Thyroid gland (tissue), 4 donors: Measurements from ENCODE around the gene COL23A1. TPM values are rescaled to one million over a fixed set of nuclear protein-coding genes. Genes with fewer than 3 reads are reported as not detected.

ENCODE experiments used
- DNase-seq, 2 donors: peaks; one replicate each; pipeline ENCODE4 v3.0.0-alpha.2; 2019
- H3K27ac ChIP-seq, 3 donors: fragments of 200-600 bp; sonication (generic); 1 replicate in 2 of 3; 2 replicates in 1 of 3; pipeline ENCODE4 v1.5.1; 2016 to 2019; ENCODE audit warnings: mild to moderate bottlenecking in 1 of 3, moderate library complexity in 1 of 3
- H3K27me3 ChIP-seq: fragments of 200-600 bp; sonication (generic); one replicate; pipeline ENCODE4 v1.5.1; 2019
- H3K36me3 ChIP-seq, 2 donors: fragments of 200-600 bp; sonication (generic); one replicate each; pipeline ENCODE4 v1.5.1; 2016 to 2019
- H3K4me1 ChIP-seq, 2 donors: fragments of 200-600 bp; sonication (generic); one replicate each; pipeline ENCODE4 v1.5.1; 2017 to 2019
- H3K4me3 ChIP-seq, 3 donors: fragments of 200-600 bp; sonication (generic); replicated peaks in 1 of 3; 1 replicate in 2 of 3; 2 replicates in 1 of 3; pipeline ENCODE4 v1.5.1; 2016; ENCODE audit warnings: mild to moderate bottlenecking in 1 of 3
- H3K9me3 ChIP-seq: fragments of 200-600 bp; sonication (generic); one replicate; pipeline ENCODE4 v1.5.1; 2017
- CTCF ChIP-seq, 6 experiments: fragments of 200-600 bp in 3 of 6; fragments of 450-650 bp in 3 of 6; sonication (generic) in 3 of 6; IDR thresholded peaks; one replicate each; pipeline ENCODE4 v1.5.1; 2016 to 2019; ENCODE audit warnings: antibody characterized with exemption in 6 of 6, mild to moderate bottlenecking in 2 of 6, inconsistent platforms in 1 of 6, moderate library complexity in 1 of 6
- POLR2A ChIP-seq, 2 donors: fragments of 450-650 bp; IDR thresholded peaks; one replicate each; pipeline ENCODE4 v1.6.1; 2017; ENCODE audit warnings: antibody characterized with exemption in 2 of 2, mild to moderate bottlenecking in 2 of 2, moderate library complexity in 1 of 2
- WGBS, 2 donors: methylation state at CpG; one replicate each; pipeline ENCODE4 v1.1.5; 2017; 5-methylcytosine and 5-hydroxymethylcytosine counted together
- intact Hi-C: fragments of 100-400 bp; cut with DNase I; formaldehyde crosslinking; loops from one replicate; pipeline ENCODE4 v1.15.1; 2023
- total RNA-seq, 4 donors: library from RNA; depleted of rRNA; stranded (reverse); fragments of >200 nt; gene quantifications; one replicate each; pipeline ENCODE4 v1.2.3, GENCODE V29; 2016

The COL23A1 gene
- 100 to 1,000 TPM in 2 of 4 donors, 10 to 100 TPM in 2; 76.6 to 108 (median 95.7) TPM for total RNA-seq

GRCh38 chr5:178590141-178590923 lies at the start of gene COL23A1:
COL23A1 (minus strand) TSS chr5:178590393.
- intact Hi-C loops = loop anchor here (5.0 kb wide), 1 partner anchor 358 kb away; the partner anchor contains the start of gene PHYKPL
- H3K36me3 ChIP-seq = peaks cover 0 to 3% of the 10 kb centered on the region in 2 donors
- H3K9me3 ChIP-seq = no peaks in the 10 kb centered on the region
- peak; percentile 86 to 91 for DNase-seq
- H3K4me1 ChIP-seq = peaks cover 37 to 38% of the 10 kb centered on the region in 2 donors
- H3K4me3 ChIP-seq = peak within 1 kb of the TSS; percentile 10 to 51 (median 45)
- peak within 1 kb of the TSS; percentile 59 to 84 (median 74) for H3K27ac ChIP-seq
- TF ChIP-seq POLR2A (IDR thresholded peaks at IDR 0.05) = peak; percentile 21 to 83
- TF ChIP-seq CTCF (IDR thresholded peaks at IDR 0.05) = peak; percentile 49 to 97 (median 84)
- no peaks in the 10 kb centered on the region for H3K27me3 ChIP-seq
- WGBS, 2 donors = 1% methylated on average over 25 to 33 of the region's 78 CpGs

- Histone ChIP-seq H3K27me3 (no peaks in the 10 kb centered on the region), H3K27ac (no peak overlapping the region), H3K4me1 (no peaks in the 10 kb centered on the region), H3K4me3 (no peak overlapping the region), H3K36me3 (no peaks in the 10 kb centered on the region), H3K9me3 (no peaks in the 10 kb centered on the region)
- DNase-seq = no peak
- 69 to 72% methylated on average over 9 of the region's 9 CpGs for WGBS, 2 donors
- intact Hi-C loops = no loop called here
- TF ChIP-seq CTCF (IDR thresholded peaks at IDR 0.05) (no peak), POLR2A (IDR thresholded peaks at IDR 0.05) (no peak)
These were observed 47.3 kb upstream of the COL23A1 start for GRCh38 chr5:178637356-178638074.

DNA sequence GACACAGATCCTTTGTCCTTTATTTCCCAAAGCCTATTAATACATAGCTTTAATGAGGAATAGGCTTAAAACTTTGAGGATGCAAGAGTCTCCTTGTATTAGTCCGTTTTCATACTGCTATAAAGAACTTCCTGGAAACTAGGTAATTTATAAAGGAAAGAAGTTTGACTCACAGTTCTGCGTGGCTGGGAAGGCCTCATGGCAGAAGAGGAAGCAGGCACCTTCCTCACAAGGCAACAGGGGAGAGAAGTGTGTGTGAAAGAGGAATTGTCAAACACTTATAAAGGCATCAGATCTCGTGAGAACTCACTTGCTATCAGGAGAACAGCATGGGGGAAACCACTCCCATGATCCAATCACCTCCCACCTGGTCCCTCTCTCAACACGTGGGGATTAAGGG lies 42.1 kb upstream of the COL23A1 start:
- Histone ChIP-seq H3K4me1 (no peaks in the 10 kb centered on the region), H3K27ac (no peak overlapping the region), H3K36me3 (no peaks in the 10 kb centered on the region), H3K4me3 (no peak overlapping the region), H3K27me3 (no peaks in the 10 kb centered on the region), H3K9me3 (no peaks in the 10 kb centered on the region)
- no peak for DNase-seq
- WGBS, 2 donors = 48 to 58% methylated on average over 4 of the region's 4 CpGs
- no peak for TF ChIP-seq CTCF (IDR thresholded peaks at IDR 0.05)
- TF ChIP-seq POLR2A (IDR thresholded peaks at IDR 0.05) = no peak
- intact Hi-C loops = no loop called here

DNA sequence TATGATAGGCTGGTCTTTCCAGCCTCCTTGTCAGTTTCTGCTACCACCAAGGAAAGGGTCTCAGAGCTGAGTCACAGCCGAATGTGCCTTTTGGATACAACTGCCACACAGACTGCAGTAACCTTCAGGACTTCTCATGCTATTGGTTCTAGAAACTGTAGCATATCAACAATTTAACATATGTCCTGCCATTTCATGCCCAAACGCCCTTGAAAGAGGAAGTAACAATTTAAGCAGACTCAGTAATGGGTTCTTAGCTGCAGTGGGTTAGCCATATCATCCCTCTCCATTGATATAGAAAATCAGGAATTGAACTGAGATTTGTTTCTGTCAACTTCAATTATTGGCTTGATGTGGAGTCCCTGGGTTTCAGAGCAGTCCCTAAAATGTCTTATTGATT lies 40.8 kb upstream of the COL23A1 start:
- H3K9me3 ChIP-seq = no peaks in the 10 kb centered on the region
- H3K4me3 ChIP-seq = no peak overlapping the region
- no peaks in the 10 kb centered on the region for H3K4me1 ChIP-seq
- H3K27me3 ChIP-seq = no peaks in the 10 kb centered on the region
- WGBS, 2 donors = 47 to 50% methylated on average over 2 of the region's 2 CpGs
- DNase-seq = no peak
- no peak overlapping the region for H3K27ac ChIP-seq
- intact Hi-C loops = no loop called here
- TF ChIP-seq POLR2A (IDR thresholded peaks at IDR 0.05) (no peak), CTCF (IDR thresholded peaks at IDR 0.05) (no peak)
- H3K36me3 ChIP-seq = no peaks in the 10 kb centered on the region

DNA sequence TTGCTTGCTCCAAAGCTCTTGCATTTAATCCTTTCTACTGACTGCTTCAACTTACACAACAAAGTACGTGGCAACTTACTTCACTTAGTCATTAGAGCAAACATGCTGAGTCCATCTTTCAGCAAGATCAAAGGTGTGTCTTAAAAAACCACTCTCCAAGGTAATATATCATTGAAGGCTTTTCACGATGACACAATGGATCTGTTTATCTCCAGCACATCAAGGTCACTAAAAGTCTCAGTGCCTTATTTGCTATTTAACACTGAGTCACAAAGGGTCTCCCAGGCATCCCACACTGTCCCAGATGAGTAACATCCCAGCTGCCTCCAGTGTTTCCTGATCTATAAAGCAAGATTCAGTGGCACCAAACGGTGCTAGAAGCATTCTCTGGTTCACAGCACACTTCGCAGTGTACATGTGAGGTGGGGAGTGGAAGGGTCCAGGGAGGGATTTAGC lies 40.3 kb upstream of the COL23A1 start:
- TF ChIP-seq CTCF (IDR thresholded peaks at IDR 0.05) (no peak), POLR2A (IDR thresholded peaks at IDR 0.05) (no peak)
- intact Hi-C loops = no loop called here
- Histone ChIP-seq H3K36me3 (no peaks in the 10 kb centered on the region), H3K27ac (no peak overlapping the region), H3K9me3 (no peaks in the 10 kb centered on the region), H3K4me3 (no peak overlapping the region), H3K27me3 (no peaks in the 10 kb centered on the region), H3K4me1 (no peaks in the 10 kb centered on the region)
- no peak for DNase-seq
- 41 to 49% methylated on average over 4 of the region's 4 CpGs for WGBS, 2 donors
